CD8-positive, alpha-beta memory T cell (primary cell): ENCODE data around the gene PTPRZ1. TPM values are rescaled to one million over a fixed set of nuclear protein-coding genes. Genes with fewer than 3 reads are reported as not detected.

Experiments used
- CTCF ChIA-PET: fragments of 350-600 bp; sonication (Branson Sonifier 250); formaldehyde crosslinking; loops from one replicate; lab custom pipeline; 2021; ENCODE audit warnings: antibody characterized with exemption; lab: Charles Lee
- POLR2A ChIA-PET: fragments of 350-600 bp; sonication (Branson Sonifier 250); formaldehyde crosslinking; loops from one replicate; lab custom pipeline; 2021; ENCODE audit warnings: antibody characterized with exemption; lab: Charles Lee
- DNase-seq, 5 donors: peaks; one replicate each; pipeline versions ENCODE4 v3.0.0 to v3.0.0-alpha.2; 2020 to 2022; ENCODE audit warnings: mixed read lengths in 1 of 5
- H3K27ac ChIP-seq: one replicate; pipeline ENCODE4 v1.7.0; 2013; ENCODE audit warnings: low read depth, mild to moderate bottlenecking, low read length, moderate library complexity
- H3K27me3 ChIP-seq: 2 replicates; pipeline ENCODE4 v1.7.0; 2013; ENCODE audit warnings: low read length, mild to moderate bottlenecking; ENCODE audit not compliant: insufficient read depth, poor library complexity, severe bottlenecking
- H3K36me3 ChIP-seq: 2 replicates; pipeline ENCODE4 v1.7.0; 2013; ENCODE audit warnings: mild to moderate bottlenecking, low read length, moderate library complexity; ENCODE audit not compliant: insufficient read depth
- H3K4me1 ChIP-seq: 2 replicates; pipeline ENCODE4 v1.7.0; 2013; ENCODE audit warnings: mild to moderate bottlenecking, low read length, moderate library complexity; ENCODE audit not compliant: insufficient read depth
- H3K4me3 ChIP-seq: 2 replicates; pipeline ENCODE4 v1.7.0; 2013; ENCODE audit warnings: mild to moderate bottlenecking, low read length
- H3K9me3 ChIP-seq: 2 replicates; pipeline ENCODE4 v1.7.0; 2013; ENCODE audit warnings: mild to moderate bottlenecking, low read length
- H3K27ac Mint-ChIP-seq, 8 donors: one replicate each; pipeline ENCODE4 v1.8.0; 2020 to 2021; ENCODE audit warnings: mixed read lengths in 8 of 8, mild to moderate bottlenecking in 6 of 8, inconsistent platforms in 3 of 8, moderate library complexity in 3 of 8
- H3K27me3 Mint-ChIP-seq, 2 donors: one replicate each; pipeline ENCODE4 v1.8.0; 2020 to 2021; ENCODE audit warnings: mixed read lengths in 2 of 2, mild to moderate bottlenecking in 1 of 2, moderate library complexity in 1 of 2
- H3K36me3 Mint-ChIP-seq, 3 donors: one replicate each; pipeline ENCODE4 v1.8.0; 2020 to 2021; ENCODE audit warnings: mixed read lengths in 3 of 3, inconsistent platforms in 1 of 3, mild to moderate bottlenecking in 1 of 3
- H3K4me1 Mint-ChIP-seq, 3 donors: one replicate each; pipeline ENCODE4 v1.8.0; 2020 to 2021; ENCODE audit warnings: mixed read lengths in 3 of 3, inconsistent platforms in 1 of 3, mild to moderate bottlenecking in 1 of 3
- H3K4me3 Mint-ChIP-seq, 7 donors: one replicate each; pipeline ENCODE4 v1.8.0; 2020 to 2021; ENCODE audit warnings: mixed read lengths in 7 of 7, mild to moderate bottlenecking in 6 of 7, moderate library complexity in 4 of 7, inconsistent platforms in 2 of 7
- H3K9me3 Mint-ChIP-seq, 5 donors: one replicate each; pipeline ENCODE4 v1.8.0; 2020 to 2022; ENCODE audit warnings: mixed read lengths in 5 of 5, mild to moderate bottlenecking in 3 of 5, moderate library complexity in 2 of 5, inconsistent platforms in 1 of 5
- polyA plus RNA-seq: library from polyadenylated mRNA; unstranded; fragments of 300-500 nt; fragmentation: Illumina TruSeq; gene quantifications from one replicate; pipeline ENCODE4 v1.2.3, GENCODE V29; 2021
- total RNA-seq, 2 experiments: library from RNA; stranded (reverse); gene quantifications; one replicate each; pipeline ENCODE4 v1.2.3, GENCODE V29; 2021

PTPRZ1 gene
- total and polyA plus RNA-seq, 3 experiments from 2014 or later = not detected

- H3K36me3 Mint-ChIP-seq = no peaks in the 10 kb centered on the region
- H3K4me3 Mint-ChIP-seq = no peak overlapping the region
- Histone ChIP-seq H3K9me3 (no peaks in the 10 kb centered on the region), H3K4me1 (no peaks in the 10 kb centered on the region), H3K27me3 (no peaks in the 10 kb centered on the region), H3K4me3 (no peak overlapping the region), H3K36me3 (no peaks in the 10 kb centered on the region), H3K27ac (no peak overlapping the region)
- ChIA-PET POLR2A (no interaction called here), CTCF (no interaction called here)
- peaks cover 0 to 7% (median 1%) of the 10 kb centered on the region in 5 donors for H3K9me3 Mint-ChIP-seq
- DNase-seq = no peak
- no peaks in the 10 kb centered on the region for H3K4me1 Mint-ChIP-seq
- peaks cover 3 to 17% of the 10 kb centered on the region in 2 donors for H3K27me3 Mint-ChIP-seq
- no peak overlapping the region for H3K27ac Mint-ChIP-seq
Measured at GRCh38 chr7:121878918-121879464, 6.0 kb downstream of the PTPRZ1 start.

- Histone ChIP-seq H3K4me1 (no peaks in the 10 kb centered on the region), H3K9me3 (no peaks in the 10 kb centered on the region), H3K27me3 (no peaks in the 10 kb centered on the region), H3K36me3 (no peaks in the 10 kb centered on the region), H3K4me3 (no peak overlapping the region), H3K27ac (no peak overlapping the region)
- H3K9me3 Mint-ChIP-seq = peaks cover 0 to 7% (median 0%) of the 10 kb centered on the region in 5 donors
- no peaks in the 10 kb centered on the region for H3K36me3 Mint-ChIP-seq
- peaks cover 1 to 12% of the 10 kb centered on the region in 2 donors for H3K27me3 Mint-ChIP-seq
- H3K4me1 Mint-ChIP-seq = no peaks in the 10 kb centered on the region
- H3K4me3 Mint-ChIP-seq = no peak overlapping the region
- DNase-seq = no peak
- ChIA-PET POLR2A (no interaction called here), CTCF (no interaction called here)
- H3K27ac Mint-ChIP-seq = no peak overlapping the region
Measured at GRCh38 chr7:121879544-121879943, 6.6 kb downstream of the PTPRZ1 start.

DNA sequence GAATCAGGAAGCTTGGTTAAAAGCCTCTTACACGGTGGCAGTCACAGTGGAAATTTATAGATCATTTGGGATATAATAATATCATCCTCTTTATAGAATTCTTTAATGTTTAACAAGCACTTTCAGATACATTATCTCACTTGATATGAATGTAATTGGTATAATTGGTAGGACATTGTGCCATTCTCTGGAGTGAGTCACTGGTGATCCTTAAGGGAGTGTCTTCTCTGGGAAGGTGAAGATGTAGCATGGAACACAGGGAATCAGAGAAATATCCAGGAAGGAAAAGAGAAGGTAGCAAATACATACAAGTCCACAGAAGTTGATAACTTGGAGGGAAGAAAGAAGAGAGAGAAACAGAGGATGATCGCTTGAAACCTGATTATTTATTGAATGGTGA lies 9.8 kb downstream of the PTPRZ1 start:
- H3K9me3 Mint-ChIP-seq = peaks cover 0 to 4% (median 0%) of the 10 kb centered on the region in 5 donors
- no peak overlapping the region for H3K27ac ChIP-seq
- H3K4me1 Mint-ChIP-seq = no peaks in the 10 kb centered on the region
- no peak overlapping the region for H3K4me3 Mint-ChIP-seq
- no peaks in the 10 kb centered on the region for H3K4me1 ChIP-seq
- no peaks in the 10 kb centered on the region for H3K36me3 Mint-ChIP-seq
- DNase-seq = no peak
- no peaks in the 10 kb centered on the region for H3K36me3 ChIP-seq
- no peak overlapping the region for H3K27ac Mint-ChIP-seq
- peaks cover 0 to 1% of the 10 kb centered on the region in 2 donors for H3K27me3 Mint-ChIP-seq
- POLR2A ChIA-PET = no interaction called here
- CTCF ChIA-PET = no interaction called here
- H3K27me3 ChIP-seq = no peaks in the 10 kb centered on the region
- H3K9me3 ChIP-seq = no peaks in the 10 kb centered on the region
- H3K4me3 ChIP-seq = no peak overlapping the region

GRCh38 chr7:121885166-121885920 lies 12.4 kb downstream of the PTPRZ1 start:
- no peak overlapping the region for H3K4me3 ChIP-seq
- DNase-seq = no peak
- no peaks in the 10 kb centered on the region for H3K27me3 Mint-ChIP-seq
- no peak overlapping the region for H3K4me3 Mint-ChIP-seq
- H3K27me3 ChIP-seq = no peaks in the 10 kb centered on the region
- no peak overlapping the region for H3K27ac Mint-ChIP-seq
- no peaks in the 10 kb centered on the region for H3K36me3 ChIP-seq
- no peaks in the 10 kb centered on the region for H3K36me3 Mint-ChIP-seq
- no peaks in the 10 kb centered on the region for H3K4me1 ChIP-seq
- H3K27ac ChIP-seq = no peak overlapping the region
- no peaks in the 10 kb centered on the region for H3K9me3 ChIP-seq
- ChIA-PET POLR2A (no interaction called here), CTCF (no interaction called here)
- peaks cover 0 to 4% (median 0%) of the 10 kb centered on the region in 5 donors for H3K9me3 Mint-ChIP-seq
- H3K4me1 Mint-ChIP-seq = no peaks in the 10 kb centered on the region

GRCh38 chr7:121887634-121888033 lies 14.7 kb downstream of the PTPRZ1 start:
- H3K36me3 ChIP-seq = no peaks in the 10 kb centered on the region
- Mint-ChIP-seq H3K36me3 (no peaks in the 10 kb centered on the region), H3K4me1 (no peaks in the 10 kb centered on the region), H3K27me3 (no peaks in the 10 kb centered on the region), H3K4me3 (no peak overlapping the region), H3K9me3 (peaks cover 0 to 3% (median 0%) of the 10 kb centered on the region in 5 donors), H3K27ac (no peak overlapping the region)
- H3K27me3 ChIP-seq = no peaks in the 10 kb centered on the region
- no peaks in the 10 kb centered on the region for H3K4me1 ChIP-seq
- ChIA-PET CTCF (no interaction called here), POLR2A (no interaction called here)
- no peak for DNase-seq
- H3K4me3 ChIP-seq = no peak overlapping the region
- no peaks in the 10 kb centered on the region for H3K9me3 ChIP-seq
- no peak overlapping the region for H3K27ac ChIP-seq

DNA sequence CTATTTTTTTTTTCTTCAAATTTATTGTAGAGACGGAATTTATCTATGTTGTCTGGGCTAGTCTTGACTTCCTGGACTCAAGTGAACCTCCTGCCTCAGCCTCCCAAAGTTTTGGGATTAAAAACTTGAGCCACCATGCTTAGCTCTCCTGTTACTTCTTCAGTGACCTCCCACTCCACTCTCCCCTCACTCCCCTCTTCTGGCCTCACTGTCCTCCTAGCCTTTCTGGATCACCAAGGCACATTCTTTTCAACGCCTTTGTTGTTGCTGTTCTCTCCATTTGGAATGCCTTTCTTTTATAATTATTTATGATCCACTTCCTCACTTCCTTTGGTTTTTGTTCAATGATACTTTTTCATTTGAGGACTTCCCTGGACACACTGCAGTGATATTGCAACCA lies 17.9 kb downstream of the PTPRZ1 start:
- H3K4me3 Mint-ChIP-seq = no peak overlapping the region
- H3K9me3 Mint-ChIP-seq = peaks cover 0 to 4% (median 0%) of the 10 kb centered on the region in 5 donors
- CTCF ChIA-PET = no interaction called here
- no peak overlapping the region for H3K27ac Mint-ChIP-seq
- no peak overlapping the region for H3K27ac ChIP-seq
- H3K4me3 ChIP-seq = no peak overlapping the region
- H3K9me3 ChIP-seq = no peaks in the 10 kb centered on the region
- POLR2A ChIA-PET = no interaction called here
- no peaks in the 10 kb centered on the region for H3K4me1 Mint-ChIP-seq
- no peaks in the 10 kb centered on the region for H3K4me1 ChIP-seq
- no peaks in the 10 kb centered on the region for H3K36me3 Mint-ChIP-seq
- no peaks in the 10 kb centered on the region for H3K27me3 Mint-ChIP-seq
- H3K27me3 ChIP-seq = no peaks in the 10 kb centered on the region
- DNase-seq = no peak
- no peaks in the 10 kb centered on the region for H3K36me3 ChIP-seq

DNA sequence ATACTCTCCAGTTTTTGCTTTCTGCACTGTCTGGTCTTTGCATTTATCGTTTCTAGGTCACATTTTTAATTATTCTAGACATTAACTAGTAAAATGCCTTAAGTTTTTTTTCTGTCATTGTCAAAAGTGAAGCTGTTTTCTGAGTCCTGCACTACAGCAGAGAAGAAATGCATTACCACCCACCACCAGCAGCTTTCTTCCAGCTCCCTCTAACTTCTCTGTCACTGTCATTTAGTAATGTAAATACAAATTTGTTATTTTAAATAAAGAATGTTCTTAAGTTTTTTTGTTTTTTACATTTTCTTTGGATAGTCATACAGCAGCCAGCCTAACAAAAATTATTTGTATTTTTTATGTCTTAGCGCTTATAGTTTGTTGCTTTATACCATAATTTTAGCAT lies 18.8 kb downstream of the PTPRZ1 start:
- Mint-ChIP-seq H3K27ac (no peak overlapping the region), H3K9me3 (peaks cover 0 to 6% (median 0%) of the 10 kb centered on the region in 5 donors), H3K36me3 (no peaks in the 10 kb centered on the region), H3K27me3 (no peaks in the 10 kb centered on the region), H3K4me1 (no peaks in the 10 kb centered on the region), H3K4me3 (no peak overlapping the region)
- Histone ChIP-seq H3K36me3 (no peaks in the 10 kb centered on the region), H3K9me3 (no peaks in the 10 kb centered on the region), H3K27ac (no peak overlapping the region), H3K27me3 (no peaks in the 10 kb centered on the region), H3K4me1 (no peaks in the 10 kb centered on the region), H3K4me3 (no peak overlapping the region)
- no peak for DNase-seq
- ChIA-PET POLR2A (no interaction called here), CTCF (no interaction called here)

DNA sequence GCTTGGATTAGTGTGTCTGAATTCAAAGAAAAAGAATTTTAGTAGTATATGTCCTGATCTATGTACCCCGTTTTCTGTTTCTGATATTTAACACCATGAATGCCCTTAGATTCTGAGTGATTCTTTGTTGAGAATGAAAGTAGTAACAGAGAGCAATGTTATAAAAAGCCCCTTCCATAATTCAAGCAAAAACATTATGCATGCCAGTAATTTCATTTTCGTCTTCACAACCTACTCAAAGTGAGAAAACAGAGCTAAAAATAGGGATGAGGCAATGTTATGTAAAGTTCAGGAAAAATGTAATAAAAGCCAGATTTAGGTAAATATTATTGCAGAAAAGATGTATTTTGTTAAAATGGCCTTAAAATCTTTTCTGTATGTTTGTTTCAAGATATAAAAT lies 28.1 kb downstream of the PTPRZ1 start:
- POLR2A ChIA-PET = no interaction called here

More for the DNA sequence above, 28.1 kb downstream of the PTPRZ1 start:
- CTCF ChIA-PET = no interaction called here
- peaks cover 0 to 10% (median 3%) of the 10 kb centered on the region in 5 donors for H3K9me3 Mint-ChIP-seq
- no peaks in the 10 kb centered on the region for H3K36me3 Mint-ChIP-seq
- H3K27ac ChIP-seq = no peak overlapping the region
- H3K4me3 ChIP-seq = no peak overlapping the region
- no peak overlapping the region for H3K4me3 Mint-ChIP-seq
- DNase-seq = no peak
- H3K27ac Mint-ChIP-seq = peak overlapping the region in 1 of 8 donors; percentile 26
- H3K9me3 ChIP-seq = no peaks in the 10 kb centered on the region
- no peaks in the 10 kb centered on the region for H3K4me1 Mint-ChIP-seq
- H3K4me1 ChIP-seq = no peaks in the 10 kb centered on the region
- H3K27me3 ChIP-seq = no peaks in the 10 kb centered on the region
- H3K36me3 ChIP-seq = no peaks in the 10 kb centered on the region
- H3K27me3 Mint-ChIP-seq = peaks cover 0 to 1% of the 10 kb centered on the region in 2 donors
